ENCODE data around the gene MACROD2.

Gene MACROD2

DNA sequence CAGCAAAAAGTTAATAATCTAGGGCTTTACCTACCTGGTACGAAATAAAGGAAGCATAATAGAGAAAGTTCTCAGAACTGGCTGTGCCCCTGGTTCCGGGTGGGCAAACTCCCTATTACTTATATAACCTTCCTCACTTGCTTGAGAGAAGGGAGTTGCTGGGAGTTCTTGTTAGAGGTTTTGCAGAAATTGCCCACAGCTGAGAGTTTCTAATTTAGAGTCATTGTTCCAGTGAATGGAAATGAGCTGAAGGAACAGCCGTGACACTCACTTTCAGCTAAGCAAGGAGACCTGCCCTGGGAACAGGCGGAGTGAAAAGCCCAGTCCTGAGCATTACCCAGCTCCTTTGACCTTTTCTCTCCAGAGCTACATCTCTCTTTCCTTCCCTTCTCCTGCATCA is 936.7 kb downstream of the MACROD2 start:
- DNase-seq = no peak

DNA sequence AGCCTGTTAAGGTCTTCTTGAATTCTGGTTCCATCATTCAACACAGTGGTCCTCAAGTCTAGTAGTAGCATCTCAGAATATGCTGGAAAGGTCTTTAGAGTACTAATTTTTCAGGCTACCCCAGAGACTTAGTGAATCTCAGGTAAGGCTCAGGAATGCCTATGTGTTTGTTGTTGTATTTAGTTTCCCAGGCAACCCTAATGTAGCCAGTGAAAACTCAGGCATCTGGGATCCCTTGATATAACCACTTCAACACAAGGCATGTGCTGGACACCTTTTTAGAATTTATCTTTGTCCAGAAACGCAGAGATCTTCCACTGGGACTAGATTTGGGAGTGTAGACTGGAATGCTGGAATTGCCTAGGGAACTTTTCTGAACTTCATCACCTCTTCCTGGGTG is 940.0 kb downstream of the MACROD2 start:
- no peak for DNase-seq

DNA sequence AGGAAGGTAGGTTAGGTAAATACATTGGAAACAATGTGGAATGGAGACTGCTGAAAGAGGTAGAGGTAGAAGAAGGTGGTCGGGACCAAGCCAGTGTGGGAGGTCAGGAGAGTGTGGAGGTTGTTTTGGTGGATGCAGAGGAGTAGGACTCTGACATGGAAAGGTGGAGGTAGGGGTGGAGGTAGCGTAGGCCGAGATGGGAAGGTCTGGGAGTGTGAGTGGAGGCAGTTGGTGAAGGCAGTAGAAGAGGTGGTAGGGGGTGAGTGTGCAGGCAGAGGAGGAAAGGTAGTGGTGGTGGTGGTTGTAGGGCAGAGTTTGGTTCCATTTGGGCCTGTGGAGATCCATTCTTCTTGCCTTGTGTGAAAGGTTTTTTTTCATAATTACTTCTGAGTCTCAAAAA is 941.7 kb downstream of the MACROD2 start:
- DNase-seq = no peak

DNA sequence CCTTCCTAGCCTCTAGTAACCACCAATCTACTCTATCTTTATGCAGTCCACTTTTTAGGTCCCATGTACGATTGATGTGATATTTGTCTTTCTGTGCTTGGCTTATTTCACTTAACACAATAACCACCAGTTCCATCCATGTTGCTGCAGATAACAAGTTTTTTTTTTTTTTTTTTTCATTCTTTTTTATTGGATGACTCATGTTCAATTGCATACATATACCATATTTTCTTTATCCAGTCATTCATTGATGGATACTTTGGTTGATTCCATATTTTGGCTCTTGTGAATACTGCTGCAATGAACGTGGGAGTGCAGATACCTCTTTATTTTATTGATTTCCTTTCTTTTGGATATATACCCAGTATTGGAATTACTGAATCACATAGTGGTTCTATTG is 942.5 kb downstream of the MACROD2 start:
- no peak for DNase-seq

GRCh38 chr20:14947536-14947935 is 952.2 kb downstream of the MACROD2 start:
- DNase-seq = no peak

DNA sequence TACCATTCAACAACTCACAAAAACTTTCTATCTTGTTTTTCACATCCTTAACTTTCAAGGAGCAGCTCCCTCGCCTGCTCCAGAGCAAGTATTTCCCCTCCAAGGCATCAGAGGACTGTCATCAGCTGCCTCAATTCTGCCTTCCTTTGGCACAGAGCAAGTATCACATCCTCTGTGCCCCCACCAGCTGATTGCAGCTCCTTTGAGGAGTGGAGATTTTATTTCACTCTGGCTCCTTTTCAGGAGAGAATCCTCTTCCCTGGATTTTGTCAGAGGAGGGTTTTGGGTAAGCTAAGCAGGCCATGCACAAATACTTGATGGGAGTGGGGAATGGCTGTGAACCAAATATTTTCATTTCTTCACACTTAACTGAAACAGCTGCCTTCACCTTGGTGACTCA is 952.6 kb downstream of the MACROD2 start:
- no peak for DNase-seq

DNA sequence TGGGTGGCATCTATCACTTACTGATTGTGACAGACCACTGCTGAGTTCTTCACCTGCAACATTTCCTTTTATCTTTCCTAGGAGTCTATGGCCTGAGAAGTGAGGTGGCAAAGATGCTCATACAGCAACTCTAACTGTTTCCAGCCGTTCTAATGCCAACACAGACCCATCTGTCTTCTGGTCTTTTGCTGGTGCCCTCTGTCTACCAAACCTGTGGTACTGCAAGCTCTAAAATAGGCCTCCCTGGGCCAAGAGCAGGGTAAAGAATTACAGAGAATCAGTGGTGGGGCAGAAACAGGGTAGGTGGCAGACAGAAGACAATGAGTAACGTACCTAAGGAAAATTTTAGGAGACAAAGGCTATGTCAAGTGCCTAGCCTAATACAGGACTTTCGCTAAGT is 953.1 kb downstream of the MACROD2 start:
- no peak for DNase-seq

GRCh38 chr20:14950633-14951032 is 955.3 kb downstream of the MACROD2 start:
- DNase-seq = no peak

GRCh38 chr20:14951105-14951504 is 955.8 kb downstream of the MACROD2 start:
- DNase-seq = no peak

- no peak for DNase-seq
Measured at GRCh38 chr20:14951707-14952418, 956.5 kb downstream of the MACROD2 start.

- no peak for DNase-seq
Measured at GRCh38 chr20:14953736-14954135, 958.4 kb downstream of the MACROD2 start.

GRCh38 chr20:14955399-14955798 is 960.1 kb downstream of the MACROD2 start:
- DNase-seq = peak; percentile 1

DNA sequence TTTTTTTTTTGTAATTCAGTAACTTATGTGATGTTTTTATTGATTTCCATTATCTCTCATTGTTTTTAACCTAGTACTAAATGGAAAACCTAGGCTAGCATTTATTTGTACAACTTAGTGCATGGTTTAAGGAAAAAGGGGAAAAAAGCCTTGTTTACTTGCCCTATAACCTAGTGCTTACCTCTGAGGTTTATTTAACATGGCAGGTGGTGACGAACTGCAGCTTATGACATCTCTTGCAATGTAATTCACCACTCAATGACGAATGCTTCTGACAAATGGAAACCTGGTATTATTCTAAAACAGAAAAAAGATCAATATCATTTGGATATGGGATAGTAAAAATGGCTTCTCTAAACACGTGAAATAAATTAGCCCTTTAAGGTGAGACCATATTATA is 960.7 kb downstream of the MACROD2 start:
- DNase-seq = no peak

- DNase-seq = no peak
Measured at GRCh38 chr20:14956538-14956937, 961.2 kb downstream of the MACROD2 start.

- DNase-seq = no peak
Measured at GRCh38 chr20:14957402-14957801, 962.1 kb downstream of the MACROD2 start.

DNA sequence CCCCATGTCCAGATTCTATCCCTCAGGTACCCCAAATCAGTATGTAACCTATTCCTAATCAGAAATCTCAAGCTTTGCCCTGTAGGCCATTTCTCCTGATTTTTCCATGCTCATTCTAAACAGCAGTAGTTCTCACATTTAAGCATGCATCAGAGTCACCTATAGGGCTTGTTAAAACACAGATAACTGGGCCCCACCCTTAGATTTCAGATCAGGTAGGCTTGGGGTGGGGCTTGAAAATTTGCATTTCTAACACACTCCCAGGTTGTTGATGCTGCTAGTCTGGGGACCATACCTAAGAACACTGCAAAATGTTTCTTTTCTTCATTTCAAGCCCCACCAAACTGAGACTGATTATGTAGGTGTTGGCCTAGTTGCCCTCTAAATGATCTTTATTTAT is 963.3 kb downstream of the MACROD2 start:
- no peak for DNase-seq

DNA sequence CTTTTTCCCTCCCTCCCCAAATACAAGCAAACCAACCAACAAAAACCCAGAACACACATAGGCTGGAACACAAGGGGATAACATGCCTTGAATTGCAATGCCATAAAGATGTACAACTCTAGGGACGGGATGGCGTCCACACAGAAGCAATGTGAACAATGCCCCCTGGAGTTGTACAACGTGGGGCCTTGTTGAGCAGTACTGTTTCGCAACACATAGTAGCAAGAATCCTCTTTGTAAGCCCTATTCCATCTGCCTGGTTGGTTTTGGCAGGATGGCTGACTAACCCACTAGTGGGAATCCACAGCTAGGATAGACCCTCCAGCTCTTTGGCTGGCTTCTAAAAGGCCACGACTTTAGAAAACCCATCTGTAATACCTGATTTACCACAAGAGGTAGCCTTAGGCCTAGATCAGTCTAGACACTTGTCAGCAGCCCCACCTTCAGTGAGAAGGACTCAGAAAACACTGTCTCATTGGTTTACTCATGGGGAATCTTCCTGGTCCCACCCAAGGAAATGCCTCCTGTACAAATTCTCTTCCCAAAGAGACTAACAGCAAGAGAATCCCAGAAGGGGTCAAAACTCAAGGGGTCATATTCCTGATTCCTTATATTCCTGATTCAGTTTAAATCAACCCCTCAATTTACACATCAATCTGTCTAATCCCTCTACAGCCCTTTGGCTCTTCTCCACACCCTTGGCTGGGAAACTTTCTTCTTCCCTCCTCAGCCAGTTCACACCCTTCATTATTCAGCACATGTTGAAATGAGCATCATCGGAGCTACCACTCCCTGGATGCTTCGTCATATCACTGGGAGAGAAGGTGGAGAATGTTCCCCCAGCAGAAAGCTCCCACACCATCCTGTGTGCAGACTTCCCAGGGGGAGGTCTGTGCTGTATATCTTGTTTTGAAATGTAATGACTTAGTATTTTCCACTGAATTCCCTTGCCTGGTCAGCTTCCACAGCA is 964.5 kb downstream of the MACROD2 start:
- DNase-seq = no peak

- DNase-seq = no peak
Measured at GRCh38 chr20:14960831-14961230, 965.5 kb downstream of the MACROD2 start.

- no peak for DNase-seq
Measured at GRCh38 chr20:14963262-14963663, 967.9 kb downstream of the MACROD2 start.

DNA sequence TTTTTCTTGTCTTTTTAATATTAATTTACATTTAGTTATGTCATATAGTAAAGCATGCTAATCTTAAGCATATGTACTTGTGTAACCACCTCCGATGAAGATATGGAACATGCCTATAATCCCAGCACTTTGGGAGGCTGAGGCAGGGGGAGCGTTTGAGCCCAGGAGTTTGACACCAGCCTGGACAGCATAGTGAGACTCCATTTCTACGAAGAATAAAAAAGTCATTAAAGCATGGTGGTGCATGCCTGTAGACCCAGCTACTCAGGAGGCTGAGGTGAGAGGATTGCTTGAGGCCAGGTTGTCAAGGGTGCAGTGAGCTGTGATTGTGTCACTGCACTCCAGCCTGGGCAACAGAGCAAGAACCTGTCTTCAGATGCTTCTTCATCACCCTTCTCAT is 970.9 kb downstream of the MACROD2 start:
- DNase-seq = no peak

- DNase-seq = no peak
Measured at GRCh38 chr20:14966808-14967207, 971.5 kb downstream of the MACROD2 start.

- DNase-seq = no peak
Measured at GRCh38 chr20:14972256-14972655, 976.9 kb downstream of the MACROD2 start.

- DNase-seq = no peak
Measured at GRCh38 chr20:14972690-14973089, 977.4 kb downstream of the MACROD2 start.

DNA sequence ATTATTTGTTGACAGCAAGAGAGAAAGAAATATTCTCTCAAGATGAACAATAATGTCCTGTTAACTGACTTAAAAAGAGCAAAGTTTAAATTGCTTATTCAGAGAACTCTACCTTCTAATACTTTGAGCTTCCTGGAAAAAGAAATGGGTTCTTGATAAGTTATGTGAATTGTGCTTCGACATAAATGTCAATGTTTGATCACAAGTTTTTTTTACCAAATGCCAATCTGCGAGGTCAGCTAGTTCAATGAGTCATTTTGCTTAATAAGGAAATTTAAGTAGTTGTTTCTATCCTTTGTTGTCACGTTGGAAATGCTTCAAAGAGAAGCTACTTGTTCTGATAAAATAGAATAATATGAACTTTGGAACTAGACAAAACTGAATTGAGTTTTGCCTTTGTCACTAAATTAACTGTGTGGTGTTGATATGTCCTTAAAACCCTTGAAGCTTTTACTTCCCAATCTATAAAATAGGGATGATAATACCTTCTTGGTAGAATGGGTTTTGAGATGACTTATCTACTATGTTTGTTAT is 984.2 kb downstream of the MACROD2 start:
- DNase-seq = no peak
